Body of pancreas (tissue), 4 donors: ENCODE data around the gene SGCD. TPM values are rescaled to one million over a fixed set of nuclear protein-coding genes. Genes with fewer than 3 reads are reported as not detected.

Experiments used
- ATAC-seq: fragments of 150-250 bp; one replicate; pipeline ENCODE4 v1.9.1; 2016
- DNase-seq, 4 donors: peaks; one replicate each; pipeline ENCODE4 v3.0.0-alpha.2; 2019
- H3K27ac ChIP-seq, 4 donors: fragments of 200-600 bp; sonication (generic); 1 replicate in 3 of 4; 2 replicates in 1 of 4; pipeline versions ENCODE4 v1.5.1 to v1.6.1; 2016 to 2019; ENCODE audit warnings: mild to moderate bottlenecking in 1 of 4, mixed read lengths in 1 of 4, moderate library complexity in 1 of 4
- H3K27me3 ChIP-seq, 2 donors: fragments of 200-600 bp; sonication (generic); one replicate each; pipeline ENCODE4 v1.6.0; 2016; ENCODE audit warnings: mild to moderate bottlenecking in 1 of 2
- H3K36me3 ChIP-seq, 2 donors: fragments of 200-600 bp; sonication (generic); replicated peaks in 1 of 2; 2 replicates each; pipeline ENCODE4 v1.5.1; 2016; ENCODE audit warnings: low read depth in 2 of 2; ENCODE audit not compliant: insufficient read depth in 1 of 2
- H3K4me1 ChIP-seq: fragments of 200-600 bp; sonication (generic); one replicate; pipeline ENCODE4 v1.6.0; 2016
- H3K4me3 ChIP-seq, 2 donors: fragments of 200-600 bp; sonication (generic); 1 replicate in 1 of 2; 2 replicates in 1 of 2; pipeline ENCODE4 v1.5.1; 2016 to 2019
- H3K9me3 ChIP-seq, 3 donors: fragments of 200-600 bp; sonication (generic); 1 replicate in 2 of 3; 2 replicates in 1 of 3; pipeline ENCODE4 v1.5.1; 2016
- POLR2A ChIP-seq, 3 donors: fragments of 450-650 bp; IDR thresholded peaks; one replicate each; pipeline ENCODE4 v1.6.1; 2016; ENCODE audit warnings: antibody characterized with exemption in 3 of 3, mild to moderate bottlenecking in 2 of 3
- WGBS, 2 donors: methylation state at CpG; one replicate each; pipeline ENCODE4 v1.1.5; 2017; 5-methylcytosine and 5-hydroxymethylcytosine counted together
- intact Hi-C: fragments of 100-400 bp; cut with DNase I; formaldehyde crosslinking; loops from one replicate; pipeline ENCODE4 v1.15.1; 2023
- total RNA-seq, 2 donors: library from RNA; depleted of rRNA; stranded (reverse); fragments of >200 nt; gene quantifications; one replicate each; pipeline ENCODE4 v1.1.0, GENCODE V29; 2016
- TF ChIP-seq, protein P1 (sequence below), 7 experiments: fragments of 450-650 bp in 4 of 7; fragments of 200-600 bp in 3 of 7; sonication (generic) in 3 of 7; IDR thresholded peaks; one replicate each; pipeline ENCODE4 v1.5.1; 2016 to 2019; ENCODE audit warnings: antibody characterized with exemption in 7 of 7

The SGCD gene
- total RNA-seq, 2 donors from 2014 or later = 0.66 to 2.6 TPM

DNA sequence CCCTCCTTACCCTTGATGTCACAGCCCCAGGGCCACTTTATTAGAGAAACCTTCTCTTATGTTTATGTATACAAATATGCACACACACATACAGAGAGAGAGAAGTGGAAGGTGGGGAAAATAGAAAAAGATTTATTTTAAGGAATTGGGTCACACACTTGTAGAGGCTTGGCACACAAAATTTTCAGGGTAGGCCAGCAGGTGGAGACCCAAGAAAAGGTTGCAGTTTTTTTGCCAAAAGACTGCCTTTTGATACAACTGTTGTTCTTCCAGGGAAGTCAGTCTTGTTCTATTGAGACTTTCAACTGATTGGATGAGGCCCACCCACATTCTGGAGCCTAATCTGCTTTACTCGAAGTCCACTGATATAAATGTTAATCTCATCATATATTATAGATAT lies 392.0 kb downstream of the SGCD start:
- intact Hi-C loops = no loop called here
- Histone ChIP-seq H3K4me1 (no peaks in the 10 kb centered on the region), H3K27ac (no peak overlapping the region)

DNA sequence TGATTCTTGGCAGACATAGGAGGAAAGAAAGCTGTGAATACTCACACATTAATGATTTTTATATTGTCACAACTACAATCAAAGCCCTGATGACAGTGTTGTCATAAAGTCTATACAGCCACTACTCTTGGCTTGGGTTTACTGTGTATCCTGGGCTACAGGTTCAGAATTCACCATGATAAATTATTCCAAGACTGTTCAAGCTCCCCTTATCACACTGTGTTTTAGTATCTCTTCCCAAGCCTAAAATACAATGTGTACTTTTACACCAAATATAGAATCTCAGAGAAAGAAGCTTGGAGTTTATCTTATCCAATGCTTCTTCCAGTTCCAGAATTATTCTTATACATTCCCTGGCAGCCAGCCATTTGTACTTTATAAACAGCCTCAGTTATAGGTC lies 395.4 kb downstream of the SGCD start:
- no peak for TF ChIP-seq POLR2A (IDR thresholded peaks at IDR 0.05)
- TF ChIP-seq, protein P1, sequence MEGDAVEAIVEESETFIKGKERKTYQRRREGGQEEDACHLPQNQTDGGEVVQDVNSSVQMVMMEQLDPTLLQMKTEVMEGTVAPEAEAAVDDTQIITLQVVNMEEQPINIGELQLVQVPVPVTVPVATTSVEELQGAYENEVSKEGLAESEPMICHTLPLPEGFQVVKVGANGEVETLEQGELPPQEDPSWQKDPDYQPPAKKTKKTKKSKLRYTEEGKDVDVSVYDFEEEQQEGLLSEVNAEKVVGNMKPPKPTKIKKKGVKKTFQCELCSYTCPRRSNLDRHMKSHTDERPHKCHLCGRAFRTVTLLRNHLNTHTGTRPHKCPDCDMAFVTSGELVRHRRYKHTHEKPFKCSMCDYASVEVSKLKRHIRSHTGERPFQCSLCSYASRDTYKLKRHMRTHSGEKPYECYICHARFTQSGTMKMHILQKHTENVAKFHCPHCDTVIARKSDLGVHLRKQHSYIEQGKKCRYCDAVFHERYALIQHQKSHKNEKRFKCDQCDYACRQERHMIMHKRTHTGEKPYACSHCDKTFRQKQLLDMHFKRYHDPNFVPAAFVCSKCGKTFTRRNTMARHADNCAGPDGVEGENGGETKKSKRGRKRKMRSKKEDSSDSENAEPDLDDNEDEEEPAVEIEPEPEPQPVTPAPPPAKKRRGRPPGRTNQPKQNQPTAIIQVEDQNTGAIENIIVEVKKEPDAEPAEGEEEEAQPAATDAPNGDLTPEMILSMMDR (IDR thresholded peaks at IDR 0.05) = no peak
- DNase-seq (no peak), ATAC-seq (no peak)
- Histone ChIP-seq H3K4me3 (no peak overlapping the region), H3K9me3 (no peaks in the 10 kb centered on the region), H3K27ac (no peak overlapping the region), H3K4me1 (no peaks in the 10 kb centered on the region), H3K36me3 (no peaks in the 10 kb centered on the region), H3K27me3 (no peaks in the 10 kb centered on the region)
- intact Hi-C loops = no loop called here

More for the DNA sequence above, 392.0 kb downstream of the SGCD start:
- ATAC-seq = no peak
- TF ChIP-seq POLR2A (IDR thresholded peaks at IDR 0.05) = no peak
- TF ChIP-seq, protein P1 (IDR thresholded peaks at IDR 0.05) = no peak
- 65 to 69% methylated on average over 1 of the region's 1 CpG for WGBS, 2 donors
- Histone ChIP-seq H3K36me3 (no peaks in the 10 kb centered on the region), H3K9me3 (no peaks in the 10 kb centered on the region), H3K4me3 (no peak overlapping the region), H3K27me3 (no peaks in the 10 kb centered on the region)
- no peak for DNase-seq

DNA sequence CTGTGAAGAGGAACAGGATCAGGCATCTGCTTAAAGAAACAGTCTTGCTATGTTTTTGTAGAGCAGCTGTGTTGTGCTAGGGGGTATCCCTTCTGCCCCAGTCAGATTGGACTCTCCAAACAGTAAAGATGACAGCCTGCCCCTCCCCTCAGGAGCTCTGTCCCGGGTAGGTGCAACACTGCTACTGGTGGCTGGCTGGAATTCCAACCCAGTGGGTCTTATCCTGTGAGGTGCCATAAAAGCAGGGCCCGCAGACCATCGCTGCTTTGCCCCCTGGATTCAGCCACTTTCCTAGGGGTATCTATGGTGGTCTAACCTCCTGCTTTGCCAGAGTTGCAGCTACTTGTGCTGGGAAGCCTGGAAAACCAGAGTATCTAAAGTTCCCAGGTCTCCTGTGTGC lies 408.5 kb downstream of the SGCD start:
- no peaks in the 10 kb centered on the region for H3K9me3 ChIP-seq
- no peaks in the 10 kb centered on the region for H3K4me1 ChIP-seq
- no peak overlapping the region for H3K4me3 ChIP-seq
- H3K27me3 ChIP-seq = no peaks in the 10 kb centered on the region
- WGBS, 2 donors = 71 to 92% methylated on average over 2 to 3 of the region's 3 CpGs
- no peak overlapping the region for H3K27ac ChIP-seq
- intact Hi-C loops = no loop called here
- no peaks in the 10 kb centered on the region for H3K36me3 ChIP-seq
- ATAC-seq = no peak
- no peak for DNase-seq
- TF ChIP-seq, protein P1 (IDR thresholded peaks at IDR 0.05) = no peak
- no peak for TF ChIP-seq POLR2A (IDR thresholded peaks at IDR 0.05)

DNA sequence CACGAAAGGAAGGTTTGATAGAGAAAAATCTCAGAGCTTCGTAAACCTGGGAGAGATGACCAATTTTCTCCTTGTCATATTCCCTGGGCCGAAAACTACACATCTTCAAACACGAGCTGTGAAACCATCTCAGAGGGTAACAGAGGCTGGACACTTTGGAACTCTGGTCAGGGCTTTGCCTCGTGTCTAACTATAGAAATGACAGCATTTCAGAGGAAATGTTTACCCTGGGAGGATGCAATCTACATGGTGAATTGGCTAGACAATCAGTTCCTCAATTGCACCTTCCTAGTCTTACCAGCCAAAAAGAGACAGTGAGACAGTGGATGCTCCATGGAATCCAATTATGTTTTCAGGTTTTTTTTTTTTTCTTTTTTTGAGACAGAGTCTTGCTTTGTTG lies 414.6 kb downstream of the SGCD start:
- DNase-seq (no peak), ATAC-seq (no peak)
- no peak overlapping the region for H3K27ac ChIP-seq
- no peaks in the 10 kb centered on the region for H3K27me3 ChIP-seq
- no peak overlapping the region for H3K4me3 ChIP-seq
- H3K36me3 ChIP-seq = no peaks in the 10 kb centered on the region
- no peak for TF ChIP-seq POLR2A (IDR thresholded peaks at IDR 0.05)
- TF ChIP-seq, protein P1 (IDR thresholded peaks at IDR 0.05) = no peak
- no peaks in the 10 kb centered on the region for H3K9me3 ChIP-seq
- H3K4me1 ChIP-seq = no peaks in the 10 kb centered on the region
- intact Hi-C loops = no loop called here
- WGBS, 2 donors = 58 to 59% methylated on average over 5 of the region's 5 CpGs

DNA sequence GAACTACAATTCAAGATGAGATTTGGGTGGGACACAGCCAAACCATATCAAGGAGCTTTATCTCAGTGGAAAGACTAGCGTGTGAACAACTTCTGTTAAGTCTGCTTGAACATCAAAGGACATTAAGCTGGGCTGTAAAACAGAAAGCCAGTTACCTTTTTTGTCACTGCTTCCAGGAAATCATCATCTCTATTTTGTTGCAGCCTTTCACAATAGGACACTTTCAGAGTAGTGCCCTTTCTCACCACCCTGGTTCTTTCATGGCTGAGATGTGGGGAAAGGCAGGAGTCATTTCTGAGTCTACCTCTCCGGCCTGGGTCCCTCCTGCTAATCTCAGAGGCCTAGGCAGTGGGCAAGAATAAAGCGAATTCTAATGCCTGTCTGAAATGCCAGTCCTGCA lies 426.9 kb downstream of the SGCD start:
- no peak for DNase-seq
- H3K4me1 ChIP-seq = no peaks in the 10 kb centered on the region
- WGBS, 2 donors = 85 to 86% methylated on average over 3 of the region's 3 CpGs

More for the DNA sequence above, 426.9 kb downstream of the SGCD start:
- Histone ChIP-seq H3K9me3 (no peaks in the 10 kb centered on the region), H3K27ac (no peak overlapping the region), H3K4me3 (no peak overlapping the region), H3K36me3 (no peaks in the 10 kb centered on the region), H3K27me3 (no peaks in the 10 kb centered on the region)
- intact Hi-C loops = no loop called here
- no peak for TF ChIP-seq POLR2A (IDR thresholded peaks at IDR 0.05)
- TF ChIP-seq, protein P1 (IDR thresholded peaks at IDR 0.05) = no peak
- no peak for ATAC-seq
